ENCODE data around the gene SOHLH1. TPM values are rescaled to one million over a fixed set of nuclear protein-coding genes. Genes with fewer than 3 reads are reported as not detected.

Gene SOHLH1
- total RNA-seq, 5 donors from 2014 or later (not counting 1 experiment from before 2014, with no cell fraction given): not detected

GRCh38 chr9:135712613-135713295, 13.5 kb upstream of the SOHLH1 start:
- Mint-ChIP-seq H3K27me3 (peaks cover 21 to 37% of the 10 kb centered on the region in 2 donors), H3K9me3 (no peaks in the 10 kb centered on the region), H3K27ac (no peak overlapping the region), H3K4me3 (peak overlapping the region in 1 of 3 donors; percentile 9), H3K36me3 (no peaks in the 10 kb centered on the region), H3K4me1 (no peaks in the 10 kb centered on the region)
- H3K36me3 ChIP-seq (ENCODE audit: control insufficient read depth in 2 of 2, extremely low read depth in 1 of 2, insufficient read depth in 1 of 2, low read length in 1 of 2): no peaks in the 10 kb centered on the region
- ChIA-PET POLR2A (no interaction called here), CTCF (no interaction called here)
- ATAC-seq (replicated peaks in 1 of 4): no peak
- H3K4me1 ChIP-seq (ENCODE audit: control insufficient read depth in 1 of 2, extremely low read depth in 1 of 2, insufficient read depth in 2 of 2, low read length in 2 of 2): peaks cover 0 to 3% of the 10 kb centered on the region in 2 experiments
- no peaks in the 10 kb centered on the region for H3K9me3 ChIP-seq
- DNase-seq: no peak
- 59% methylated on average over 15 of the region's 16 CpGs for WGBS (ENCODE audit: insufficient coverage)
- H3K27me3 ChIP-seq (replicated peaks in 1 of 2; ENCODE audit: control insufficient read depth in 2 of 2, extremely low read depth in 1 of 2, insufficient read depth in 2 of 2, low read length in 1 of 2): peaks cover 11 to 63% of the 10 kb centered on the region in 2 experiments
- H3K27ac ChIP-seq (ENCODE audit: low read length): no peak overlapping the region
- no peak overlapping the region for H3K4me3 ChIP-seq (ENCODE audit: control insufficient read depth in 1 of 2, extremely low read depth in 1 of 2, low read length in 1 of 2)

GRCh38 chr9:135711881-135712280, 12.6 kb upstream of the SOHLH1 start:
- H3K4me1 ChIP-seq (ENCODE audit: control insufficient read depth in 1 of 2, extremely low read depth in 1 of 2, insufficient read depth in 2 of 2, low read length in 2 of 2): peaks cover 0 to 3% of the 10 kb centered on the region in 2 experiments
- WGBS (ENCODE audit: insufficient coverage): 84% methylated on average over 8 of the region's 10 CpGs
- POLR2A ChIA-PET: no interaction called here
- no peak for DNase-seq
- no peaks in the 10 kb centered on the region for H3K4me1 Mint-ChIP-seq
- no peaks in the 10 kb centered on the region for H3K9me3 ChIP-seq
- H3K36me3 Mint-ChIP-seq: no peaks in the 10 kb centered on the region
- CTCF ChIA-PET: no interaction called here
- H3K27me3 ChIP-seq (replicated peaks in 1 of 2; ENCODE audit: control insufficient read depth in 2 of 2, extremely low read depth in 1 of 2, insufficient read depth in 2 of 2, low read length in 1 of 2): peaks cover 11 to 60% of the 10 kb centered on the region in 2 experiments
- no peaks in the 10 kb centered on the region for H3K9me3 Mint-ChIP-seq
- peaks cover 16 to 33% of the 10 kb centered on the region in 2 donors for H3K27me3 Mint-ChIP-seq
- no peak overlapping the region for H3K4me3 ChIP-seq (ENCODE audit: control insufficient read depth in 1 of 2, extremely low read depth in 1 of 2, low read length in 1 of 2)
- ATAC-seq (replicated peaks in 1 of 4): no peak
- no peak overlapping the region for H3K27ac ChIP-seq (ENCODE audit: low read length)
- H3K36me3 ChIP-seq (ENCODE audit: control insufficient read depth in 2 of 2, extremely low read depth in 1 of 2, insufficient read depth in 1 of 2, low read length in 1 of 2): no peaks in the 10 kb centered on the region
- H3K27ac Mint-ChIP-seq: no peak overlapping the region
- no peak overlapping the region for H3K4me3 Mint-ChIP-seq

GRCh38 chr9:135711391-135711790, 12.1 kb upstream of the SOHLH1 start:
- H3K27ac ChIP-seq (ENCODE audit: low read length): no peak overlapping the region
- DNase-seq (no peak), ATAC-seq (replicated peaks in 1 of 4) (no peak)
- Mint-ChIP-seq H3K27me3 (peaks cover 13 to 28% of the 10 kb centered on the region in 2 donors), H3K27ac (no peak overlapping the region), H3K9me3 (no peaks in the 10 kb centered on the region), H3K36me3 (no peaks in the 10 kb centered on the region), H3K4me3 (no peak overlapping the region), H3K4me1 (no peaks in the 10 kb centered on the region)
- no peaks in the 10 kb centered on the region for H3K36me3 ChIP-seq (ENCODE audit: control insufficient read depth in 2 of 2, extremely low read depth in 1 of 2, insufficient read depth in 1 of 2, low read length in 1 of 2)
- ChIA-PET POLR2A (no interaction called here), CTCF (no interaction called here)
- no peak overlapping the region for H3K4me3 ChIP-seq (ENCODE audit: control insufficient read depth in 1 of 2, extremely low read depth in 1 of 2, low read length in 1 of 2)
- WGBS (ENCODE audit: insufficient coverage): 78% methylated on average over 12 of the region's 12 CpGs
- H3K9me3 ChIP-seq: no peaks in the 10 kb centered on the region
- peaks cover 11 to 59% of the 10 kb centered on the region in 2 experiments for H3K27me3 ChIP-seq (replicated peaks in 1 of 2; ENCODE audit: control insufficient read depth in 2 of 2, extremely low read depth in 1 of 2, insufficient read depth in 2 of 2, low read length in 1 of 2)
- H3K4me1 ChIP-seq (ENCODE audit: control insufficient read depth in 1 of 2, extremely low read depth in 1 of 2, insufficient read depth in 2 of 2, low read length in 2 of 2): peaks cover 0 to 3% of the 10 kb centered on the region in 2 experiments

DNA sequence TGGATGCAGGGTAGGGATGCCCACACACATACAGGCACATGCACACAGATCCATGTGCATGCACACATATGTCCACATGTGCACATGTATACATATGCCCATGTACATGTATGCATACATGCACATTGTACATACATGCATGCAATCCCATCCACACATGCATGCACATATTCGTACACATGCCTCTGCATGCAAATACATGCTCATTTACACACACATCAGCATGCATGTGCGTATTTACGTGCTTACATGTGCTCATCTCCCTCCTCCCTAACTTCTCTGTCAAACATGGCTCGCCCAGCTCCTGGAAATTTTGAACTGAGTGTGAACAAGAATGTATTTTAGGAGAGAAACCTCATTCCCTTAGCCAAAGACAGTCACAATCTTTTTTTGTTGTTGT, 8.9 kb upstream of the SOHLH1 start:
- no peak for DNase-seq
- 43% methylated on average over 1 of the region's 4 CpGs for WGBS (ENCODE audit: insufficient coverage)
- Mint-ChIP-seq H3K4me3 (no peak overlapping the region), H3K4me1 (no peaks in the 10 kb centered on the region), H3K9me3 (no peaks in the 10 kb centered on the region), H3K36me3 (no peaks in the 10 kb centered on the region), H3K27me3 (peaks cover 16 to 18% of the 10 kb centered on the region in 2 donors), H3K27ac (no peak overlapping the region)
- POLR2A ChIA-PET: no interaction called here
- H3K4me3 ChIP-seq (ENCODE audit: control insufficient read depth in 1 of 2, extremely low read depth in 1 of 2, low read length in 1 of 2): no peak overlapping the region
- no peaks in the 10 kb centered on the region for H3K9me3 ChIP-seq
- ATAC-seq (replicated peaks in 1 of 4): no peak
- no peaks in the 10 kb centered on the region for H3K36me3 ChIP-seq (ENCODE audit: control insufficient read depth in 2 of 2, extremely low read depth in 1 of 2, insufficient read depth in 1 of 2, low read length in 1 of 2)
- H3K27ac ChIP-seq (ENCODE audit: low read length): no peak overlapping the region
- peaks cover 0 to 59% of the 10 kb centered on the region in 2 experiments for H3K27me3 ChIP-seq (replicated peaks in 1 of 2; ENCODE audit: control insufficient read depth in 2 of 2, extremely low read depth in 1 of 2, insufficient read depth in 2 of 2, low read length in 1 of 2)
- CTCF ChIA-PET: no interaction called here
- no peaks in the 10 kb centered on the region for H3K4me1 ChIP-seq (ENCODE audit: control insufficient read depth in 1 of 2, extremely low read depth in 1 of 2, insufficient read depth in 2 of 2, low read length in 2 of 2)

DNA sequence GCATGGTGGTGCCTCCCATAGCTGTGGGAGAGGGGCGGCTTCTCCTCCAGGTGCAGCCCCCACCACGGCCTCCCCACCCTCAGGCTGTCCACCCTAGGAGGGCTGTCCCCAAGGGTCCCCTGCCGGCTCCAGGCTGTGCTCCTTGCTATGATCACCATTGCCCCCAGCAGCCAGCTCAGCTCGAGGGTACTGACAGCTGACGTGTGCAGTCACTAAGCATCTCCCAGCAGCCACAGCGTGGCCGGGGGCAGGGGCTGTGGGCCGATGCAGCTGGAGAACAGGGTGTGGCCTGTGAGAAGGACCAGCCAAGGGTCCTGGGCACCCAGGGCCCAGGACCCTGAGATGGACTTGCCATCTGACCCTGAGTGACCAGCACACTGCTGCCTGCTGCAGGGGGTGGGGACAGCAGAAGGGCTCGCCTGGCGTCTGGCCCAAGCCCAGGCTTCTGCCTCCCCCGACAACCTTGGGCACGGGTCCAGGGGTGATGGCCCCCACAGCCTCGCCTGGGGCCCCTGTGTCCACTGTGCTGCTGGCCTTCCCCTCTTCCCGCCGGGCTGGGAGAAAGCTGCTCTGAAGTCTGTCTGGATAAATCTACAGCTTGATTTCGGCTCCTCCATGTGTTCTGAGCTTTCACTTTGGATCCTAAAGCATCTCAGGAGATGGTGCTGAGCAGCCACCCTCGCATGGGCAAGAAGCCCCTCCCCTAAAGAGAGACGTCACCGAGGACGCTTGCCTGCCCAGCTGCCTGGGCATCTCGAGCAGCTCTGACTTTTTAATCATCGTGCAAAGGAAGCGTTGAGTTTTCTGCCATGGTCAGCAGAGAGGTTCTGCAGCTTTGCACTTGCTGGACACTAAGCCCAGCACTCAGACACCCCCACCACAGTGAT, 8.2 kb upstream of the SOHLH1 start:
- ATAC-seq (replicated peaks in 1 of 4) (no peak), DNase-seq (no peak)
- Mint-ChIP-seq H3K27ac (no peak overlapping the region), H3K36me3 (no peaks in the 10 kb centered on the region), H3K27me3 (peaks cover 16% of the 10 kb centered on the region in 2 donors), H3K4me3 (no peak overlapping the region), H3K9me3 (no peaks in the 10 kb centered on the region), H3K4me1 (no peaks in the 10 kb centered on the region)
- Histone ChIP-seq H3K27ac (ENCODE audit: low read length) (no peak overlapping the region), H3K9me3 (no peaks in the 10 kb centered on the region), H3K27me3 (replicated peaks in 1 of 2; ENCODE audit: control insufficient read depth in 2 of 2, extremely low read depth in 1 of 2, insufficient read depth in 2 of 2, low read length in 1 of 2) (peaks cover 3 to 59% of the 10 kb centered on the region in 2 experiments), H3K4me1 (ENCODE audit: control insufficient read depth in 1 of 2, extremely low read depth in 1 of 2, insufficient read depth in 2 of 2, low read length in 2 of 2) (peaks cover 0 to under 1% of the 10 kb centered on the region in 2 experiments), H3K4me3 (ENCODE audit: control insufficient read depth in 1 of 2, extremely low read depth in 1 of 2, low read length in 1 of 2) (no peak overlapping the region), H3K36me3 (ENCODE audit: control insufficient read depth in 2 of 2, extremely low read depth in 1 of 2, insufficient read depth in 1 of 2, low read length in 1 of 2) (no peaks in the 10 kb centered on the region)
- ChIA-PET CTCF (no interaction called here), POLR2A (no interaction called here)
- 57% methylated on average over 21 of the region's 23 CpGs for WGBS (ENCODE audit: insufficient coverage)

GRCh38 chr9:135706288-135706687, 7.0 kb upstream of the SOHLH1 start:
- Histone ChIP-seq H3K4me1 (ENCODE audit: control insufficient read depth in 1 of 2, extremely low read depth in 1 of 2, insufficient read depth in 2 of 2, low read length in 2 of 2) (peaks cover 0 to 12% of the 10 kb centered on the region in 2 experiments), H3K36me3 (ENCODE audit: control insufficient read depth in 2 of 2, extremely low read depth in 1 of 2, insufficient read depth in 1 of 2, low read length in 1 of 2) (no peaks in the 10 kb centered on the region), H3K4me3 (ENCODE audit: control insufficient read depth in 1 of 2, extremely low read depth in 1 of 2, low read length in 1 of 2) (no peak overlapping the region), H3K27ac (ENCODE audit: low read length) (no peak overlapping the region), H3K9me3 (no peaks in the 10 kb centered on the region), H3K27me3 (replicated peaks in 1 of 2; ENCODE audit: control insufficient read depth in 2 of 2, extremely low read depth in 1 of 2, insufficient read depth in 2 of 2, low read length in 1 of 2) (peaks cover 3 to 59% of the 10 kb centered on the region in 2 experiments)
- no peak overlapping the region for H3K4me3 Mint-ChIP-seq
- no peaks in the 10 kb centered on the region for H3K9me3 Mint-ChIP-seq
- 78% methylated on average over 8 of the region's 9 CpGs for WGBS (ENCODE audit: insufficient coverage)
- H3K27ac Mint-ChIP-seq: no peak overlapping the region
- no peaks in the 10 kb centered on the region for H3K4me1 Mint-ChIP-seq
- H3K36me3 Mint-ChIP-seq: no peaks in the 10 kb centered on the region
- peaks cover 11% of the 10 kb centered on the region in 2 donors for H3K27me3 Mint-ChIP-seq
- ChIA-PET CTCF (interaction anchor here in 1 of 2 donors (0.5 kb wide), 1 partner anchor 534 kb away, joined by 3 read pairs; no protein-coding TSS in a partner anchor), POLR2A (no interaction called here)
- ATAC-seq (replicated peaks in 1 of 4): no peak
- no peak for DNase-seq

Data from T-cell (primary cell).